Measurements from ENCODE around the gene KANSL1.
A peak's percentile ranks its signal among the peaks of the same experiment; 100 is the strongest.

The KANSL1 gene

DNA sequence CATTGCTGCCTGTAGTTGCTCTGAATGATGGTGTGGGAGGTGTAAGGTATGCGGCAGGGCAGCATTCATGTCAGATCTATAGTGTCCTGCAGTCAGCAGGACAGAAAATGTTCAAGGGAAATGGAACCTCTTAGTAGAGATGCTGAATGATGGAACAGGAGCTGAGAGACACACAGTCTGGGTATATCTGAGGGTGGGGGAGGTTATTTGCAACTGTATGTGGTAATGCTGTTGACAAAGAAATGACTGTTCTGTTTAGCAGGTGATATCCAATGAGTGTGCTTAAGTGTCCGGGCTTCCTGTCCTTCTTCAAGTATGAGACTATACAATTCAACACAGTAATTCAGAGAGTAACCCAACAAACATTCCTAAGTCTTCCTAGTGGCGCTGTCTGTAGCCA lies 147.6 kb downstream of the KANSL1 start:
- TF ChIP-seq, protein P1, sequence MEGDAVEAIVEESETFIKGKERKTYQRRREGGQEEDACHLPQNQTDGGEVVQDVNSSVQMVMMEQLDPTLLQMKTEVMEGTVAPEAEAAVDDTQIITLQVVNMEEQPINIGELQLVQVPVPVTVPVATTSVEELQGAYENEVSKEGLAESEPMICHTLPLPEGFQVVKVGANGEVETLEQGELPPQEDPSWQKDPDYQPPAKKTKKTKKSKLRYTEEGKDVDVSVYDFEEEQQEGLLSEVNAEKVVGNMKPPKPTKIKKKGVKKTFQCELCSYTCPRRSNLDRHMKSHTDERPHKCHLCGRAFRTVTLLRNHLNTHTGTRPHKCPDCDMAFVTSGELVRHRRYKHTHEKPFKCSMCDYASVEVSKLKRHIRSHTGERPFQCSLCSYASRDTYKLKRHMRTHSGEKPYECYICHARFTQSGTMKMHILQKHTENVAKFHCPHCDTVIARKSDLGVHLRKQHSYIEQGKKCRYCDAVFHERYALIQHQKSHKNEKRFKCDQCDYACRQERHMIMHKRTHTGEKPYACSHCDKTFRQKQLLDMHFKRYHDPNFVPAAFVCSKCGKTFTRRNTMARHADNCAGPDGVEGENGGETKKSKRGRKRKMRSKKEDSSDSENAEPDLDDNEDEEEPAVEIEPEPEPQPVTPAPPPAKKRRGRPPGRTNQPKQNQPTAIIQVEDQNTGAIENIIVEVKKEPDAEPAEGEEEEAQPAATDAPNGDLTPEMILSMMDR (IDR thresholded peaks at IDR 0.05) = no peak

DNA sequence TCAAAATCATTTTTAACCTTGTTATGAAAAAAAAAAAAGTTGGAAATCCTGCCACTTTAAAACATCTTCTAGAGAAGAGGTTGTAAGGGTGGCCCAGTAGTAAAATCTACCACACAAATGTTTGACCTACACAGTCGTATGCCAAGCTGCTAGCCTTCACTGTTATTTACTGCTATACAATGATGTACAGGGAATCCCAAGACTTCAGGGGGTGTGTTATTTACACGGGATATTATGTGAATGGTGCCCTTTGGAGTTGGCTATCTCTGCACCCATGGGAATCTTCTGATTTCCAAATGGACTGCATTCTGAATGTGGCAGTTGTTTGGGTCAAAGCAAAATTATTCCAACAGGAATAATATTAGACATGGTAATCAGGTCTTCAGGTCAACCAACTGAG lies 148.2 kb downstream of the KANSL1 start:
- TF ChIP-seq, protein P1 (IDR thresholded peaks at IDR 0.05) = no peak

DNA sequence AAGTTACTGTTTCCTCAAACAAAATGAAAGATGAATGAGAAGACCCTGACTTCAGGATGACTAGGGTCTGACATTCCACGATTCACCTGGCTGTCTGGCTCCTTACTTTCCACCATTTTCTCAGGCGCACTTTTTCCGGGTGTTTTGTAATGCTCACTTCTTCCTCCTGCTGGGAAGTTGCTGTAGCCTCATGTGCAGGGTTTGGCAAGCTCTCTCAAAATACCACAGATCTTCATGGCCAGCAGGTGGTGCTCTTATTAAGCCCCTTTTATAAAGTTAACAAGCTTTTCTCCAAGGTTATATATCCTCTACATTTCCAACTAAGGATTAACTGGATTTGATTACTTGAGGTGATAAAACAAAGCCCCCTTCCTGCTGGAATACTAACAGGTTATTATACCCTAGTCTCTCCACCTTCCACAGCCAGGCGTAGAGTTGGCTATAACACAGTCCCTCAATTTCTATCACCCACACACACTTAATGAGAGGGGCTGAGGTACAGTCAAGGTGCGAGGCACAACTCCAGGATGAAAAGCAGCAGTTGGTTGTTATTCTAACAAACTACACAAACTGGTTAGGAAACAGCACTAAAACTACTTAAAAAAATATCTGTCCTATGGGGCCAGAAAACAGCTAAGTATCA lies 148.8 kb downstream of the KANSL1 start:
- TF ChIP-seq, protein P1 (IDR thresholded peaks at IDR 0.05) = peak; percentile 91

DNA sequence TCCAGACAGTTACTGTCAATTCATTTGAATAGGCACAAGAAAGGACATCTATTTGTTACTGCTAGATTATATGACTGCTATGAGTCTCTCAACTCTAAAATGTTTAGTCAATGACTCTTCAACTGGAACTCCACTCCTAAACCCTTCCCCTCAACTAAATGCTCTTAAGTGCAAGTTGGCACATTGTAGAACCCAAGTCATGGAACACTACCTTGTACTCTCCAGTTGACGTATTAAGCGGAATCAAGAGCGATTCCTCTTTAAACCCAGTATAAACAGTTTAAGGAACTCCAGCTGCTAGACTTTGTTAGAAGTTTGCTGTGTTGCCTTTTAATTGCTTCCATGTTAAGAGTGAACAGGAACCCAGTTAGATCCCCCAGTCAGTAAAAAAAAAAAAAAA lies 149.6 kb downstream of the KANSL1 start:
- TF ChIP-seq, protein P1 (IDR thresholded peaks at IDR 0.05) = no peak

DNA sequence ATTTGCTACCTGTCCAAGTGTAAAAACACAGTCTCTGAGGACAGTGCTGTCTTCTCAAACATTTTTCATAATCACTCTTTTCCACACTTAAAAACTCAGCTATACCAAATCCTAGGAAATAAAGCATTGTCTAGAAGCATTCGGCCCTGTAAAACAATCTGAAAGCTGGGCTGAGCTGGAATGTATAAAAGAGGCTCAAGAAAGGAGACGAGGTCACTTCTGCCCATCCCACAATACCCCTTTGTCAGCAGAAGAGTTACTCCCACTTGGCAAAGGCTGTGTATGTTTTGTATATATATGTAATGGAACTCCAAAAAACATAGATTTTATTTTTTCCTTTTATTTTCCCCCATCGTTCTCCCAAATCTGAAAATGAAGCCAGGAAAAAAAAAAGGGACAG lies 150.3 kb downstream of the KANSL1 start:
- TF ChIP-seq, protein P1 (IDR thresholded peaks at IDR 0.05) = no peak

DNA sequence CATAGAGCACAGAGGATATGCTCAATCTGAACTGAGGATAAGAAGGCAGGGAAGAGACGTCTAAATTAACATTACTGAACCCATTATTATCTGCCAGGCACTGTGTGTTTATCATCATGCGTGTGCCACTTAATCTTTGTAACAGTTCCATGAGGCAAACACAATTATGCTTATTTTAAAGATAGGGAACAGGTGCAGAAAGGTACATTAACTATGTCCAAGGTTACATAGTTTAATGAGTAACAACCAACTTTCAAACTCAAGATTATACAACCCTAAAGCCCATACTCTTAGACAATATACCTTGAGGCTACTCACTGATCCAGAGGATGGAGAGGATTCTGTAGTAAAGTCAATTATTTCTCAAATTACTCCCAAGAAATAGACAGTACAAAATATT lies 151.0 kb downstream of the KANSL1 start:
- TF ChIP-seq, protein P1 (IDR thresholded peaks at IDR 0.05) = no peak

DNA sequence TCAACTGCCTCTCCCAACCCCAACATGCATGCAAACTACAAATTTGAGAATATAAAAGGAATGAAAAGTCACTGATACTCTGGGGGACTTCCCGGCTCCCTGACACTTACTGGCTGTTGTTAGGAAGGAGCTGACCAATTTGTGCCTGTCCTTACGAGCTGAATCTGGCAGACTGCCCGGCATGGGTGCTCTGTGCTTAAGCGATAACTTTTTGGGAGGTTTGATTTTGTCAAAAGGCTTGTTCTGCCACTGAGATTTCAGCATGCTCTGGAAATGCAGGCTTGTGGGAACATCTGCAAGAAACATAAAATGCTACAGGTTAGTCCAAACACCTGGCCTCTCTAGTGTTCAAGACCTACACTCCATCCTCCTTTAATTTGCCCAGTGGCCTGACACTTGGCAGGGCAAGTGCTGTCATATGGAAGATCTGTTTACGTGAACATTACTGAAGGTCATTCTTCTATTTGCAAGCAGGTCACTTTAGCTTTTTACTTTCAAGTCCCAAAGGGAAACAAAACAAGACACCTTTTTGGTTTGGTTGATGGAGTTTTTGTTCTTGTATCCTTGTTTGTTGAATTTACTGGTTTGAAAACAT lies 153.5 kb downstream of the KANSL1 start:
- TF ChIP-seq, protein P1 (IDR thresholded peaks at IDR 0.05) = no peak
